GM12878 (cell line): ENCODE data around the gene MPP2. TPM values are rescaled to one million over a fixed set of nuclear protein-coding genes. Genes with fewer than 3 reads are reported as not detected.

Experiments
- ATAC-seq: fragments of 200-7000 bp; cut with Tn5 transposase; 3 replicates; pipeline ENCODE4 v1.9.1; 2020; ENCODE audit warnings: mild to moderate bottlenecking, moderate library complexity
- BruUV-seq: library from RNA; stranded (reverse); fragments of 400-500 nt; replicated peaks from 2 replicates; lab custom pipeline; 2021; lab: Mats Ljungman, UMichigan
- CTCF ChIA-PET: fragments of 300-600 bp; sonication (Branson Sonifier 250); formaldehyde crosslinking; extraction: SDS; loops from one replicate; lab custom pipeline; 2021; ENCODE audit warnings: inconsistent platforms; lab: Yijun Ruan, JAX
- POLR2A ChIA-PET: fragments of 350-600 bp; formaldehyde crosslinking; extraction: SDS; loops from one replicate; lab custom pipeline; 2021; ENCODE audit warnings: inconsistent platforms; lab: Charles Lee
- RAD21 ChIA-PET: fragments of 300-600 bp; sonication (Branson Sonifier 250); formaldehyde crosslinking; loops from one replicate; lab custom pipeline; 2023; ENCODE audit warnings: antibody characterized with exemption; ENCODE audit not compliant: unreplicated experiment; lab: Charles Lee
- SMC1A ChIA-PET: fragments of 300-600 bp; sonication (Branson Sonifier 250); formaldehyde crosslinking; loops from one replicate; lab custom pipeline; 2023; ENCODE audit not compliant: unreplicated experiment, uncharacterized antibody; lab: Charles Lee
- DNase-seq: peaks from one replicate; pipeline ENCODE4 v3.0.0-alpha.2; 2011; ENCODE audit warnings: low read depth, low spot score
- FAIRE-seq: peaks from 3 replicates; lab custom pipeline; 2011; peaks lifted over from hg19 to GRCh38; lab: Jason Lieb, UNC
- H2AFZ ChIP-seq: 2 replicates; pipeline ENCODE4 v1.6.0; 2011; ENCODE audit warnings: low read depth, low read length, control low read depth; ENCODE audit not compliant: control insufficient read depth
- H3K27ac ChIP-seq: 2 replicates; pipeline ENCODE4 v1.5.1; 2011; ENCODE audit warnings: control low read depth; ENCODE audit not compliant: control insufficient read depth, insufficient read depth
- H3K27me3 ChIP-seq, 2 experiments: replicated peaks in 1 of 2; 2 replicates each; pipeline versions ENCODE4 v1.6.0 to v1.6.1; 2011; ENCODE audit warnings: low read length in 1 of 2; ENCODE audit not compliant: control insufficient read depth in 2 of 2, insufficient read depth in 2 of 2
- H3K36me3 ChIP-seq, 2 experiments: 2 replicates each; pipeline ENCODE4 v1.5.1; 2011; ENCODE audit warnings: low read length in 1 of 2; ENCODE audit not compliant: control insufficient read depth in 2 of 2, insufficient read depth in 2 of 2
- H3K4me1 ChIP-seq: 2 replicates; pipeline ENCODE4 v1.6.1; 2011; ENCODE audit warnings: mild to moderate bottlenecking, low read length, moderate library complexity, mixed read lengths; ENCODE audit not compliant: control insufficient read depth, insufficient read depth
- H3K4me2 ChIP-seq: 2 replicates; pipeline ENCODE4 v1.6.0; 2011; ENCODE audit warnings: control low read depth; ENCODE audit not compliant: control insufficient read depth, insufficient read depth
- H3K4me3 ChIP-seq: fragments of 200-600 bp; sonication (generic); 2 replicates; pipeline ENCODE4 v1.5.1; 2016
- H3K79me2 ChIP-seq: 2 replicates; pipeline ENCODE4 v1.6.0; 2011; ENCODE audit warnings: low read length; ENCODE audit not compliant: control insufficient read depth, insufficient read depth
- H3K9ac ChIP-seq: 2 replicates; pipeline ENCODE4 v1.8.0; 2011; ENCODE audit warnings: low read length, control low read depth, mixed read lengths; ENCODE audit not compliant: control insufficient read depth, insufficient read depth
- H3K9me3 ChIP-seq: replicated peaks from 3 replicates; pipeline ENCODE4 v1.5.1; 2011; ENCODE audit warnings: mild to moderate bottlenecking, low read length; ENCODE audit not compliant: control insufficient read depth, insufficient read depth
- H4K20me1 ChIP-seq: 2 replicates; pipeline ENCODE4 v1.6.0; 2011; ENCODE audit not compliant: control insufficient read depth, insufficient read depth
- BCLAF1 ChIP-seq: fragments of 450-650 bp; IDR thresholded peaks from 2 replicates; pipeline ENCODE4 v1.6.1; 2017; ENCODE audit warnings: antibody characterized with exemption, mild to moderate bottlenecking, moderate library complexity
- CHD1 ChIP-seq: IDR thresholded peaks from 2 replicates; pipeline ENCODE4 v1.6.1; 2012; ENCODE audit warnings: low read depth, low read length, improper control_type of control experiment
- CTCF ChIP-seq, 3 experiments: IDR thresholded peaks in 2 of 3; conservative IDR thresholded peaks in 1 of 3; 2 replicates each; pipeline ENCODE4 v1.5.1; 2011; ENCODE audit warnings: low read depth in 3 of 3, low read length in 3 of 3, mild to moderate bottlenecking in 3 of 3, control low read depth in 2 of 3, moderate library complexity in 2 of 3, inconsistent platforms in 1 of 3, mixed read lengths in 1 of 3; ENCODE audit not compliant: control insufficient read depth in 2 of 3, insufficient read depth in 1 of 3; ENCODE audit errors: extremely low read depth in 1 of 3
- DPF2 ChIP-seq: fragments of 450-650 bp; IDR thresholded peaks from 2 replicates; pipeline ENCODE4 v1.6.1; 2017; ENCODE audit warnings: mild to moderate bottlenecking
- KDM1A ChIP-seq: fragments of 200-600 bp; sonication (generic); IDR thresholded peaks from 2 replicates; pipeline ENCODE4 v1.6.1; 2016; ENCODE audit warnings: borderline replicate concordance
- REST ChIP-seq: IDR thresholded peaks from 2 replicates; pipeline ENCODE4 v1.6.1; 2012; ENCODE audit warnings: mild to moderate bottlenecking, low read depth, low read length
- RUNX3 ChIP-seq: IDR thresholded peaks from 2 replicates; pipeline ENCODE4 v1.6.1; 2012; ENCODE audit warnings: low read length, inconsistent platforms
- ZNF217 ChIP-seq: fragments of 450-650 bp; IDR thresholded peaks from 2 replicates; pipeline ENCODE4 v1.6.1; 2017; ENCODE audit warnings: antibody characterized with exemption, mild to moderate bottlenecking
- ZNF24 ChIP-seq: fragments of 450-650 bp; IDR thresholded peaks from 2 replicates; pipeline ENCODE4 v1.6.1; 2017; ENCODE audit warnings: antibody characterized with exemption, mild to moderate bottlenecking
- ZNF384 ChIP-seq: IDR thresholded peaks from 2 replicates; pipeline ENCODE4 v1.6.1; 2012; ENCODE audit warnings: low read depth, mild to moderate bottlenecking, low read length, improper control_type of control experiment, borderline replicate concordance
- ZNF622 ChIP-seq: fragments of 450-650 bp; IDR thresholded peaks from 2 replicates; pipeline ENCODE4 v1.6.1; 2017; ENCODE audit warnings: mild to moderate bottlenecking, inconsistent platforms
- WGBS: methylation state at CpG from one replicate; pipeline ENCODE4 v1.1.6; 2016; ENCODE audit warnings: low lambda C conversion rate; ENCODE audit not compliant: insufficient replicate concordance, insufficient coverage; ENCODE audit errors: missing lambda C conversion rate; 5-methylcytosine and 5-hydroxymethylcytosine counted together
- in situ Hi-C: fragments of 300-500 bp; cut with MboI; formaldehyde crosslinking; loops from 9 replicates; pipeline ENCODE4 v1.14.3; 2018; ENCODE audit warnings: mixed read lengths
- intact Hi-C: fragments of 100-400 bp; cut with micrococcal nuclease; formaldehyde crosslinking; loops from one replicate; pipeline ENCODE4 v1.14.2; 2022; ENCODE audit not compliant: unreplicated experiment
- polyA plus RNA-seq, 11 experiments: library from polyadenylated mRNA; depleted of rRNA in 4 of 11; unstranded in 6 of 11; stranded (reverse) in 5 of 11; fragments of >200 nt; fragmentation: Nextera tagmentation in 4 of 11; fragmentation: Illumina TruSeq in 1 of 11; extraction: Ambion mirVana in 4 of 11; extraction: Trizol in 1 of 11; gene quantifications; 1 replicate in 1 of 11; 2 replicates in 10 of 11; pipeline versions ENCODE4 v1.2.1 to v1.2.3, GENCODE V29; 2011 to 2016; ENCODE audit warnings: inconsistent platforms in 2 of 11, missing spikeins in 2 of 11, low read depth in 1 of 11
- total RNA-seq, 4 experiments: library from RNA; depleted of rRNA in 3 of 4; stranded (reverse); fragments of >200 nt in 3 of 4; fragmentation: Illumina TruSeq in 1 of 4; extraction: Trizol in 1 of 4; gene quantifications; 2 replicates each; pipeline versions ENCODE4 v1.2.1 to v1.2.3, GENCODE V29; 2013 to 2021

The MPP2 gene
- total and polyA plus RNA-seq, 10 of the 15 experiments (the other 5 are each of a cell fraction or from before 2014, with no cell fraction given) = 0.02 to 0.23 (median 0.15) TPM; not detected in 2

- in situ Hi-C loops = no loop called here
- RAD21 ChIA-PET = no interaction called here
These were observed 37.9 kb upstream of the MPP2 start for GRCh38 chr17:43945074-43945829.

More at GRCh38 chr17:43945074-43945829, 37.9 kb upstream of the MPP2 start:
- Histone ChIP-seq H3K36me3 (no peaks in the 10 kb centered on the region), H3K79me2 (no peaks in the 10 kb centered on the region), H3K9me3 (no peaks in the 10 kb centered on the region), H3K4me2 (no peak overlapping the region), H3K4me3 (no peak overlapping the region), H3K9ac (no peak overlapping the region), H4K20me1 (no peaks in the 10 kb centered on the region), H3K4me1 (0 out of 2 replicates have a peak, but pooled peaks cover 4% of the 10 kb centered on the region), H2AFZ (no peak overlapping the region), H3K27me3 (no peaks in the 10 kb centered on the region), H3K27ac (no peak overlapping the region)
- no peak for DNase-seq
- no peak for FAIRE-seq
- ChIA-PET SMC1A (interaction anchor here (0.7 to 2.1 kb wide), 8 partner anchors 14 to 400 kb away, joined by 3 to 20 read pairs (median 4); partner anchors contain the start of gene GRN), CTCF (interaction anchor here (1.1 to 5.2 kb wide), 6 partner anchors 22 to 224 kb away, joined by 3 to 56 read pairs (median 6); partner anchors contain the start of genes ASB16 and HDAC5), POLR2A (no interaction called here)
- BruUV-seq = no TSS peak
- 48% methylated on average over 12 of the region's 12 CpGs for WGBS
- no peak for TF ChIP-seq ZNF622
- no peak for TF ChIP-seq DPF2
- TF ChIP-seq ZNF24 = no peak
- no peak for TF ChIP-seq CTCF (IDR thresholded peaks at IDR 0.05 in 2 of 3, conservative IDR thresholded peaks at IDR 0.05 in 1 of 3; ENCODE audit: control insufficient read depth in 2 of 3, extremely low read depth in 1 of 3, insufficient read depth in 1 of 3, low read depth in 3 of 3, low read length in 3 of 3)
- TF ChIP-seq ZNF217 = no peak
- TF ChIP-seq ZNF384 = no peak
- no peak for TF ChIP-seq BCLAF1
- TF ChIP-seq CHD1 = no peak
- no peak for TF ChIP-seq RUNX3
- no peak for TF ChIP-seq KDM1A
- TF ChIP-seq REST = no peak
- ATAC-seq = no peak
- intact Hi-C loops = loop anchor here (2.0 kb wide), 1 partner anchor 224 kb away; no protein-coding TSS in a partner anchor
